T-helper 1 cell (primary cell): ENCODE results near the gene GNB1.

Source experiments
- DNase-seq, 5 donors: peaks; one replicate each; pipeline ENCODE4 v3.0.0-alpha.2; 2012 to 2020

Gene GNB1

GRCh38 chr1:1780598-1781525 lies 110.0 kb downstream of the GNB1 start:
- no peak for DNase-seq

DNA sequence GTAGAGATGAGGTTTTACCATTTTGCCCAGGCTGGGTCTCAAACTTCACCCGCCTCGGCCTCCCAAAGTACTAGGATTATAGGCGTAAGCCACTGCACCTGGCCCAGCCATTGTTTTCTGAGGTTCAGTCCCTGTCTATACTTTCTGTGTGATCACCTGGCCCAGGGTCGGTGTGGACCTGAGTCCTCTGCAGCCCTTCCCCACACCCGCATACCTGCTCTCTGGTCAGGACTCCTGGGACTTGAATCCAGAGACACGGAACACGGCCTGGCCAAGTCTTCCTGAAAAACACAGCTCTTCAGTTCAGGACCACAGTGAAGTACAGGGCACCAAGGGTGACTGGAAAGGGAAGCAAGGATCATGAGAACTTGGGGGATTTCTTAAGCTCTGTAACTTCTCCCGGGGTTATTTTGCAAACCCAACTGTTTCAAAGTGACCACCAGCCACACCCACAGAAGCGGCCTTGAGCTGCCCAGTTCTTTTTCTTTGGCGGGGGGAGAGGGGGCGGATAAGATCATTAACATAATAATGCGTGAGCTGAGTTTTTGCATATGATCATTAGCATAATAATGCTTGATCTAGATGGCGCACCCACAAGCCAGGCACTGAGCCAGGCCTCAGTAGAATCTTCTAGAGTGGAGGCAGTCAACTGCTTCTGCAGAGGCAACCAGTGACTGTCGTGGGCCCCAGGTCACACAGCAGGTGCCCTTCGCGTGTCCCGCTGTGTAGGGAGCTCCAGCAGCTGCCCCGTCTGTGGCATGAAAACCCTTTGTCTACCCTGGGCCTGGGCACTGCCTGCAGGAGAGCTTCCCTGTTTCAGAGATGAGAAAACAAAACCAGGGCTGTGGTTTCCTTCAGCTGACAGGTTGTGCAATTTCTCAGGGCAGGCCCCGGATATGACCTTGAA lies 110.9 kb downstream of the GNB1 start:
- peak; percentile 24 to 87 (median 39) for DNase-seq

DNA sequence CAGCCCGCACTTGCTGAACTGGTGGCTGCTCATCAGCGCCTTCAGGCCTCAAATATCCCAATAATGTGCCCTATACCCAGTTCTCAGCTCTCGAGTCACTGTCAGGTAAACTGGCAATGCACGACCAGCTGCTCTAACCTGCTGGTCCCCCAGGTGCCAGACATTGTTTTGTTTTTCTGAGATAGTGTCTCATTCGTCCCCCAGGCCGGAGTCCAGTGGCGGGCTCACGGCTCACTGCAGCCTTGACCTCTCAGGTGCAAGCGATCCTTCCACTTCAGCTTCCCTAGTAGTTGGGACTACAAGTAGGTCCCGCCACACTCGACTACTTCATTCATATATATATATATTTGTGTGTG lies 111.6 kb downstream of the GNB1 start:
- DNase-seq, result no peak

- DNase-seq, result peak; percentile 72 to 81 (median 76)
These were observed 112.1 kb downstream of the GNB1 start for GRCh38 chr1:1778663-1779319.

DNA sequence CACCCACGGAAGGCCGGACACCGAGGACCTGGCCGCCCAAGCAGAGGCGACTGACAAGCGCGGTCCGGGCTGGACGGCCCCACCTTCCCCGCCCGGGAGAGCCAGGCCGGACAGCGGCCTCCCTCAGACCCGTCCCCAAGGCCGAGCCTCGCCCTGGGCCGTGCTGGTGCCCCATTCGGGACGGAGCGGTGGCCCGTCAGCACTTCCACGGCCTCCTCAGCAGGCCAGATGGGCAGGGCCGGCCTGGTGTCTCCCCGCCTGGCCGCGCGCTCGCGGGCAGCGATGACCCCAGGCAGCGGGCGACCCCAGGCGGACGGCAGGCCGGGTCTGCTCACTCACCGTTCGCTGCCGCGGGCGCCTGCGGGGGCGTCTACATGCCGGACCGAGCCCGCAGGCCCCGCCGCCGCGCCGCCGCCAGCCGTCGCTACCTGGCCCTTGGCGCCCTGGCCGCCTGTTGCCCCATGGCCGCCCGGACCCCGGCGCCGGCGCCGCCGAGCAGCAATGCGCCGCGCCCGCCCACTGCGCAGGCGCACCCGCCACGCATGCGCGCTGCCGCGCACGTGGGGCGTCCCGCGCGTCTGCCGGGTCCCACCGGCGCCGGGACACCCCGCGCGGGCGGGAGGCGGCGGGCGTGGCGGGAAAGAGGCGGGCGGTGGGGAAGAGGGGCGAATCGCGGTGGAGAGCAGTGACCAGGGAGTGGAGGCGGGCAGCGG lies 112.8 kb downstream of the GNB1 start, which contains the start of gene NADK:
NADK (minus strand) TSS at position 521 of the 713 bp plus-strand sequence. CDS start 13,064 bp downstream, outside the sequence.
- DNase-seq, result peak; percentile 54 to 83 (median 59)

DNA sequence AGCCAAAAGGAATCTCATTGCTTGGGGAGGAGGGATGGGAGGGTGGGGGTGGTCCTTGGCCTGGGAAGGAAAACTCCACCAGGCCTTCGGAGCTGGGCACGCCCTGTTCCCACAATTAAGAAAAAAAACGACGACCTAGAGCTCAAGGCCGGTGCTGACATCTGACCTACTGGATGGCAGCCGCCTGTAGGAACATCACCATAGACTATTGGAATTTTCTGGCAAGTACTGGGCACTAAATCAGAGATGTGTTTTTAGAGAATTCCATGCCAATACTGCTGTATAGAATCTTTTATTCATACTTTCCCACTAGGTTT lies 113.3 kb downstream of the GNB1 start:
- no peak for DNase-seq

- DNase-seq, result no peak
These were observed 114.0 kb downstream of the GNB1 start for GRCh38 chr1:1776672-1777582.

- DNase-seq, result no peak
These were observed 115.3 kb downstream of the GNB1 start for GRCh38 chr1:1775327-1776226.

GRCh38 chr1:1773874-1774273 lies 117.0 kb downstream of the GNB1 start:
- no peak for DNase-seq

- DNase-seq, result no peak
These were observed 119.8 kb downstream of the GNB1 start for GRCh38 chr1:1771096-1771495.

DNA sequence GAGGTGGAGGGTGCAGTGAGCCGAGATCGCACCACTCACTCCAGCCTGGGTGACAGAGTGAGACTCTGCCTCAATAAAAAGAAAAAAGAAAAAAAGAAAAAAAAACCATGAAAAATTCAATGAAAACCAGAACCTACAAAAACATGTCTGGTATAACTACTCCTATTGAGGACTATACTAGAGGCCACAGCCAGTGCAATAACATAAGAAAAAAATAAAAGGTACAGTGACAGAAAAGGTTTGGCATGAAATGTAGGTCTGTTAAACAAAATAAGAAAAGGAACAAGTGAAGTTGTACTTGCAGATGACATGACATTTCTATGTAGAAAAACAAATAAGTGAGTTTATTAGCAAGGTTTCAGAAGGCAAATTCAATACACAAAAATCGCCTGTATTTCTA lies 120.8 kb downstream of the GNB1 start:
- DNase-seq, result no peak

GRCh38 chr1:1768249-1768992 lies 122.5 kb downstream of the GNB1 start:
- DNase-seq, result no peak

DNA sequence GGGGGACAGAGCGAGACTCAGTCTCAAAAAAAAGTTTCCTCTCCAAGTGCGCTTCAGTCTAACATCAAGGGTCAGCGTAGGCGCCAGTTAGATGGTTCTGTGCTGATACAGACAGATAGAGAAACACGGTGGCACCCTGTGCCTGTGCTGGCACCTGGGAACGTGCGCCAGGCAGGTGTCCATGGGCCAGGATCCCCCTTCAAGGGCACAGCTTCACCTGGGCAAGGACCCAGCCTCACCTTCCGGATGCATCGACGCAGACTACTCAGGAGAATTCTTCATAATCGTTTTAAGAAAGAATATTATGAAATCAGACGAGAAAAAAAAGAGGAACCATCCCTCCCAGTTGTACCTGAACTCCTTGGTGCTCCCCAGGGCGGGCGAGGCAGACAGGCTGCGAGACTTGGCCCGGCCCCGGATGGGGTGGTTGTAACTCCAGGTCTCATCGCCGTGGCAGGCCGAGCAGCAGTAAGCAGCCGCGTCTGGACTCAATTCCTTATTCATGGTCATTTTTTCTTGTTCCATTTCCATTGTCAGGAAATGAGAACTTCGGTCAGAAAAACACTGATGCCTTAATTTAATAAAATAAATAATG lies 125.9 kb downstream of the GNB1 start:
- DNase-seq, result no peak

- DNase-seq, result no peak
These were observed 126.9 kb downstream of the GNB1 start for GRCh38 chr1:1763657-1764621.

- DNase-seq, result no peak
These were observed 129.1 kb downstream of the GNB1 start for GRCh38 chr1:1761504-1762376.

- no peak for DNase-seq
These were observed 130.2 kb downstream of the GNB1 start for GRCh38 chr1:1760715-1761114.

DNA sequence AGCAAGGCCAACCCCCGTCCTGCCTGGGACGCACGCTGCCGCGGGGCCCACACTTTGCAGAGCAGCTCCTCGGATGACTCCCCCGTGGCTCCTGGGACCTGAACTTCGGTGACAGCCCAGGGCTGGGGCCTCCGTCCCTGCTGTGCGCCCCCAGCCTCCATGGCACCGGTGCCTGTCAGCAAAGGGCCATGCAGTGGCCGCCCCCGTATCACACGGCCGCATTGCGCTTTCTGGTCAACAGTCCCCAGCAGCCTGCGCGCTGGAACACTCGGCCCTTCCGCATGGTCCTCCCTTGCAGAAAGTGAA lies 130.6 kb downstream of the GNB1 start:
- no peak for DNase-seq
